A204.1 (cell line): ENCODE results near the gene RSPO3.

Experiments used
- FAIRE-seq: peaks from 2 replicates; lab custom pipeline; 2012; peaks lifted over from hg19 to GRCh38; lab: Jason Lieb, UNC

The RSPO3 gene

GRCh38 chr6:127162836-127163235 lies 44.4 kb downstream of the RSPO3 start:
- FAIRE-seq = no peak

DNA sequence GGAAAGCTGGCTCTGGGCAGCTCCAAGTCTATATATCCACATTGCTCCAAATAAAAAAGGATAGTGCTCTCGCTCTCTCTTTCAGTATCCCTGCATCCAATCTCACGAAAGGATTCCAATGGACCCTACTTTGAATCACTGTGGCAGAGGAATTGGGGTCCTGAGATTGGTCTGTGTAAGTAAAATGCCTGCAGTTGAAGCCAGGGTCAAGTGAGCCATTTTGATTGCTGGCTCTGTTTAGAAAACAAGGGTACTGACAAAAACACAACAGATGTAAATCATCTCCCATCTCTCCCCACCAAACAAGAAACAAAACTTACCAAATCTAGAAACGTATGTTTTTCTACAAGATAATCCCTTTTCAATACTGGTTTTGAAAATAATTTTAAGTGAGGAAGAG lies 45.6 kb downstream of the RSPO3 start:
- FAIRE-seq = no peak

DNA sequence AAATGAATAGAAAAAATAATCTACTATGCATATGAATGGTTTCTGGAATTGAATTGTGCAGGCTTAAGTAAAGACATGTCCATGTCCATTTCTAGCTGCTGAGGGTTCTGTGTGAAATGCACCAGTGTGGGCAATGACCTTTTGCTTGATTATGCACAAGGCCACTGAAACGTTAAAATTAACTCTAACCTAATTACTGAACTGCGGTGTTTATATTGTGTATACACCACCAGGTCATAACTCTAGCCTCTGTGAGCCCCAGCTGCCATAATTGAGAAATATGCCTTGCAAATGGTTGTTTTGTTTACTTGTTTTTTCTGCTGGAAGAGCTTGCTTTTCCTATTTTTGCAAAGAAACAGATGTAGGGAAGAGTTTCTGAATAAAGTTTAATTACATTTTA lies 46.1 kb downstream of the RSPO3 start:
- no peak for FAIRE-seq

DNA sequence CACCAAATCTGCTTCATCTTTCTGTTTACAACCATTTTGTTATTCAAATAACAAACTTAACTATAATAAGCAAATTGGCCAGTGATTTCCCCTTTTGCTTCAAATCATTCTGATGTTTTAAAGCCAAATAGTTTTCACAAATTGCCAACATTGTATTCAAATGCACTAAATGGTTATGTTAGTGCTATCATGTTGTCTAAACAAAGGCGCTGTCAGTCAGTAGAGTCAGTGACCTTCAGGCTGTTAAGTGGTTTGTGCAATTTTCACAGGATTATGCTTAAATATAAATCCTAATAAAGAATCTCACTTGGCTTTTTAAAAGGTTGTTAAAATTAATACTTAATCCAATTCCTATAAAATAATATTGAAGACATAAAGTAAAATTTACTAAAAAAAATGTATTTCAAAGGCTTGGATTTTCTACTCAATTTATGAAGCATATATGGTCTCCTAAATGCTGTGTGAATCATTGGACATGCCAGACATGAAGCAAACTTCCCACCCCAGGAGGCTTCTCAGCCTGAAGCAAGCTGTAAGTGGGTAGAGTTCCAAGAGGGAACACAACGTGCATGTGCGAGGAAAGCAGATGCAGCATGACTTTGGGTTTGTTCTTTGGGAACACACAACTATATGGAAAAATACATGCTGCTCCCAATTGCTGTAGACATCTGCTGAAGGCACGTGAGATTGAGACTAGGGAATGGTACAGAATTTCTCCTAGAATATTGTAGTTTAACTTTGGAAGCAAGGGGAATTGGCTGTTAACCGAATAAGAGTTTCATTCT lies 54.9 kb downstream of the RSPO3 start:
- no peak for FAIRE-seq

DNA sequence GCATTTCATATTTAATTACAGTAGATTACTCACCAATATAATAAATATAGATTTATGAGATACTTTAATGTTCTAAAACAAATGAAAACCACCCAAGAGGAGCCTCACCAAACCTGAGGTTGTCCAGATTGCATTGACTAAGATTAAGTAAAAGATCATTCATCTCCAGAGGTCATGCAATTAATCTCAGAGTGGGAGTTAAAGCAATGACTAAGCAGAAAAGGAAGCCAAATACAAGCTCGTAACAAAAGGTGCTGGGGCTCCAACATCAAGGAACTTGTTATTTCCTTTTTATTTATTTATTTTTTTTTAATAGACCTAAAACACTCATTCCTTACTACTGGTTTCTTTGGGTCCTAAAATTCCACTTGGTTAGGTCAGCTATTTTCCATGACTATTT lies 57.7 kb downstream of the RSPO3 start:
- FAIRE-seq = no peak

DNA sequence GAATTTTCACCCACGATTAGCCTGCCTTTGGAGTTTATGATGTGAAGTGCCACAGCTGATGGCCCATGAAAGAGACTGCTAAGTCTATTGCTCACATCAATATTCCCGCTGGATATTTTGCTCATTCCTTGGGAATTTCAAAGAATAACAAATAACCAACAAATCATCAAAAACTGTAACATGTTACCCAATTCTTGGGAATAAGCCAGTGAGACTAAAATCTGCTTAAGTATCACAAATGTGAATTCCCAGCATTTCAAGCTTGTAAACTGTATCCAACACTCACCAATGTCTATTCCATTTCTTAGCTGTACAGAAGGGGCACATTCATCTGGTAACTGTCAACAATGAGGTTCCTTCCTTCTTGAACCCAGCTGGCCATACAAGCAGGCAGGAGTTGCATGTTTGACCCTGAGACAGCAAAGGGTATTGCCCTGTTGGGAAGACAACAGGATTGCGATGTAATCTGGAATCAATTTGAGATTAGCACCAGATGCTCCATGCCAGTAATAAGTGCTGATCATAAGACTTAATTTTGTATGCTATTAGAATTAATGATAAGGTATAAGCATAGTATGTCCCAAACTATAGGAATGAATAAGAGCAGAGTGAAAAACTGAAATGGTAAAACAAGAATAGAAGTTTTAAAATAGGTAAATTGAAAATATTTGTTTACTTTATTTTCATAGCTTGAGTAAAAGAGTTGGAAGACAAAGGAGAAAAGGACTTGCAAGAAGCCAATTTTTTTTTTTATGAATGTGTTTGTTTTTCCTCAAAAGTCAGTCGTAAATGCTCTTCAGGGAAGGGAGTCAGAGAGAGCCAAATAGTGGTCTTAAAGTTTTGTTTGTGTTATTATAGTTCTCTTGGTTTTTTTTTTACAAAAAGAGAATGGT lies 58.8 kb downstream of the RSPO3 start:
- no peak for FAIRE-seq

- no peak for FAIRE-seq
Measured at GRCh38 chr6:127177923-127178231, 59.4 kb downstream of the RSPO3 start.

- no peak for FAIRE-seq
Measured at GRCh38 chr6:127178746-127179145, 60.3 kb downstream of the RSPO3 start.

GRCh38 chr6:127180426-127180825 lies 62.0 kb downstream of the RSPO3 start:
- FAIRE-seq = no peak

GRCh38 chr6:127182501-127182900 lies 64.0 kb downstream of the RSPO3 start:
- FAIRE-seq = no peak

GRCh38 chr6:127185437-127185995 lies 67.0 kb downstream of the RSPO3 start:
- FAIRE-seq = no peak

- FAIRE-seq = no peak
Measured at GRCh38 chr6:127186889-127187288, 68.4 kb downstream of the RSPO3 start.

GRCh38 chr6:127188744-127189143 lies 70.3 kb downstream of the RSPO3 start:
- no peak for FAIRE-seq

GRCh38 chr6:127190552-127190951 lies 72.1 kb downstream of the RSPO3 start:
- FAIRE-seq = peak; percentile 87

GRCh38 chr6:127191716-127192115 lies 73.2 kb downstream of the RSPO3 start:
- no peak for FAIRE-seq

DNA sequence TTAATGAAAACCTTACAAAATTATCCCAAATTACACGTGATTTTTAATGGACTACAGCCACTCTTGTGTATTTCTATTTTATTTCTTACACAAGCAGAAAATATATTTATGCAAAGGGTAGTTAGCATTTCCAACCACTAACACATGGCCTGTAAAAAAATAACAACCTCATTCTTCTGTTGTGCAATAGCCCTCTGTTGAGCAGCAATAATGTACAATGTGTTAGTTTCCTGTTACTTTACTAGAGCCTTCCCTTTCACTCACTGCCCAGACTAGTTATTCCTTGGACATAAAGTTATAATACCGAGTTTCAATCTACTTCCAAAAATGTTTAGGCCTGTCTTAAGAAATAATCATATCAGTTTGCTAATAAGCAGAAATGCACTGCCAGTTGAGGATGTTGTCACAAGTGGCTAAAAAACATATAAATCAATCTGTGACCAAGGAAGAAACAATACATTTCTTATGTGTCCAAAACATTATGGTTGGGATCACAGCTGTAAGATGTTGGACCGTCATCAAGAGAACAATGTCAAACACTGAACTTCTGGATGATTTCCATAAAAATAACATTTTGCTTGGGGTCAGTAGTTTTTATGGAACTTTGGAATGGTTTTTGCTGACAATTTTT lies 74.6 kb downstream of the RSPO3 start:
- FAIRE-seq = no peak

- FAIRE-seq = no peak
Measured at GRCh38 chr6:127195833-127196232, 77.4 kb downstream of the RSPO3 start.

DNA sequence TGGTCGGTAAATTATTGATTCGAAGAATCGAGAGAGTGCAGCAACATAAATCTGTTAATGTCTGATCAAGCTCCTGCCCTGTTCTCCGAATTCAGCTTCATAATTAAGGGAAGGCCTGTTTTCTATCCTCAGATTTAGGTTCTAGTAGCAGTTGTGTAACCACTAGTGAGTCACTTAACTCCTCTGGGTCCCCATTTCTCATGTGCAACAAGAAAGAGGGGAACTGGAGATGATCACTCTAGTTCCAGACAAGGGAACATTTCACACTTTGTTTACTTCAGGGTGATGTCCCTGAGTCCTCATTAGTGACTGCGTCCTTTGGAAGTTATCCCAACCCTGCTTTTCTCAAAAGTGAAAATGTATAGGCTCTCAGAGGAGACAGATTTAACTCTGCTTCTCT lies 80.1 kb downstream of the RSPO3 start:
- no peak for FAIRE-seq

DNA sequence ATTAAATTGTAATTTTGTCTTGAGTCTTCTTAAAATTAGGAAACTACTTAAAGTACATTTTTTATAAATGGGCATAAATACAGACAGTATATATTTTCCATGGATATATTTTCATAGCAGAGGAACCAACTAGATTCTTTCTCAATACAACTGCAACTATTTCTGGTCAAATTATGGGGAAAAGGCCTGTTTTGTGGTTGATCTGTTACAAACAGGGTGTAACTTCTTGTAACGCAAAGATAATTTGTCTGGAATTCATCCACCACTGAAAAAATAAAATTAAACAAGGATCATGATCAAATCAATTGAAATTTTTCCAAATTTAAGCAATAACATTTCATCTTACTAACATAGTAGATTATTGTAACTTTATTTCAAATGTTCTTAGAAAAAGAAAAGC lies 81.0 kb downstream of the RSPO3 start:
- FAIRE-seq = no peak

DNA sequence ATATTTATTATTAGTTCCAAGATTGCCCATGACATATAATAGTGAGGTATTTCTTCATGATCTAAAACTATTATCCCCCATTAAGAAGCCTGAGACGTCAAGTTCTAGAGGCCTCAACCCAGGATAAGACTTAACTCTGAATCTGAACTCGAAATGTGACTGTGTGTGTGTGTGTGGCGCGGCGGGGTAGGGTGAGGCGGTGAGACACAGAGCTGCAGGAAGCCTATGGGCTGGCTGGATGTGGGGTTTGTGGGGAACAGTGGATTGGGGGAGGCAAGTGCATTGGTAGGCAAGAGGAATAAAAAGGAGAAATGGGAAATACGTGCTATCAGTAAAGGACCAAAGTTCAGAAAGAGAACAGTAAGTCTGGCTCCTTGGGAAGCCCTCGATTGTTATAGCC lies 81.6 kb downstream of the RSPO3 start:
- no peak for FAIRE-seq

DNA sequence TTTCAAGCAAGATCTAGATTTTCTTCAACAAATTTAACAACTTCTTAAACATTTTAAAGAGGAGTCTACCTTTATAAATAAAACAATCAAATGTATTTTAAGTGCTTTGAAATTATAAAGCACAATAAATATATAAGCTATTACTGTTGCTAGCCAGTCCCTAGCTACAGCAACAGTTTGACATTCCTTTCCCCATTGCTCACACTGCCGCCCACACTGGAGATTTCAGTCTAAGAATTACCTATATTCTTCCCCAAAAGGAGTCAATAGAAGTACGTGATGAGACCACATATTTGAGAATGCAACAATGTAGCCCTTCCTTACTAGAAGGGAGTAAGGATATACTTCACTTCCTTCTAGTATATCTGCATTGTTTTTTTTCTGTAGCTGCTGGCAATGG lies 82.8 kb downstream of the RSPO3 start:
- FAIRE-seq = no peak

GRCh38 chr6:127202676-127203075 lies 84.2 kb downstream of the RSPO3 start:
- FAIRE-seq = no peak

- FAIRE-seq = no peak
Measured at GRCh38 chr6:127204281-127204680, 85.8 kb downstream of the RSPO3 start.
